Endometrium (tissue), 2 donors: Measurements from ENCODE around the gene RASAL2.
"Not testable (repeated sequence)": the region's sequence is repeated elsewhere in the genome, so short reads cannot be mapped to it uniquely, and the experiment has no call there.

ENCODE experiments used
- FAIRE-seq: peaks from 2 replicates; lab custom pipeline; 2012; peaks lifted over from hg19 to GRCh38; lab: Jason Lieb, UNC
- donor health status: control.
- donor health status: control.

Gene RASAL2

GRCh38 chr1:178165196-178165595 is 71.3 kb downstream of the RASAL2 start:
- FAIRE-seq: no peak

GRCh38 chr1:178166429-178167024 is 72.6 kb downstream of the RASAL2 start:
- FAIRE-seq: no peak

GRCh38 chr1:178168536-178168935 is 74.6 kb downstream of the RASAL2 start:
- FAIRE-seq: no peak

GRCh38 chr1:178169649-178170048 is 75.7 kb downstream of the RASAL2 start:
- no peak for FAIRE-seq

- no peak for FAIRE-seq
Observed at GRCh38 chr1:178172939-178173338, 79.0 kb downstream of the RASAL2 start.

GRCh38 chr1:178174539-178174938 is 80.6 kb downstream of the RASAL2 start:
- no peak for FAIRE-seq

- no peak for FAIRE-seq
Observed at GRCh38 chr1:178180405-178180804, 86.5 kb downstream of the RASAL2 start.

- FAIRE-seq: no peak
Observed at GRCh38 chr1:178183796-178184195, 89.9 kb downstream of the RASAL2 start.

GRCh38 chr1:178188306-178188705 is 94.4 kb downstream of the RASAL2 start:
- FAIRE-seq: no peak

GRCh38 chr1:178189814-178190213 is 95.9 kb downstream of the RASAL2 start:
- no peak for FAIRE-seq

- FAIRE-seq: no peak
Observed at GRCh38 chr1:178190881-178191280, 97.0 kb downstream of the RASAL2 start.

GRCh38 chr1:178192686-178193085 is 98.8 kb downstream of the RASAL2 start:
- FAIRE-seq: no peak

- no peak for FAIRE-seq
Observed at GRCh38 chr1:178196631-178197030, 102.7 kb downstream of the RASAL2 start.

GRCh38 chr1:178202095-178202494 is 108.2 kb downstream of the RASAL2 start:
- not testable (repeated sequence) for FAIRE-seq

GRCh38 chr1:178202546-178202945 is 108.6 kb downstream of the RASAL2 start:
- not testable (repeated sequence) for FAIRE-seq

GRCh38 chr1:178208269-178208856 is 114.5 kb downstream of the RASAL2 start:
- not testable (repeated sequence) for FAIRE-seq

- FAIRE-seq: no peak
Observed at GRCh38 chr1:178209935-178210334, 116.0 kb downstream of the RASAL2 start.

GRCh38 chr1:178218550-178218949 is 124.6 kb downstream of the RASAL2 start:
- no peak for FAIRE-seq

- no peak for FAIRE-seq
Observed at GRCh38 chr1:178220094-178220493, 126.2 kb downstream of the RASAL2 start.

- FAIRE-seq: no peak
Observed at GRCh38 chr1:178223289-178223688, 129.4 kb downstream of the RASAL2 start.

GRCh38 chr1:178224358-178224757 is 130.5 kb downstream of the RASAL2 start:
- FAIRE-seq: no peak

- FAIRE-seq: no peak
Observed at GRCh38 chr1:178230881-178231409, 137.0 kb downstream of the RASAL2 start.

- FAIRE-seq: no peak
Observed at GRCh38 chr1:178232108-178232507, 138.2 kb downstream of the RASAL2 start.

GRCh38 chr1:178232949-178233348 is 139.0 kb downstream of the RASAL2 start:
- FAIRE-seq: no peak
